ENCODE results near the gene CD4.

DNA sequence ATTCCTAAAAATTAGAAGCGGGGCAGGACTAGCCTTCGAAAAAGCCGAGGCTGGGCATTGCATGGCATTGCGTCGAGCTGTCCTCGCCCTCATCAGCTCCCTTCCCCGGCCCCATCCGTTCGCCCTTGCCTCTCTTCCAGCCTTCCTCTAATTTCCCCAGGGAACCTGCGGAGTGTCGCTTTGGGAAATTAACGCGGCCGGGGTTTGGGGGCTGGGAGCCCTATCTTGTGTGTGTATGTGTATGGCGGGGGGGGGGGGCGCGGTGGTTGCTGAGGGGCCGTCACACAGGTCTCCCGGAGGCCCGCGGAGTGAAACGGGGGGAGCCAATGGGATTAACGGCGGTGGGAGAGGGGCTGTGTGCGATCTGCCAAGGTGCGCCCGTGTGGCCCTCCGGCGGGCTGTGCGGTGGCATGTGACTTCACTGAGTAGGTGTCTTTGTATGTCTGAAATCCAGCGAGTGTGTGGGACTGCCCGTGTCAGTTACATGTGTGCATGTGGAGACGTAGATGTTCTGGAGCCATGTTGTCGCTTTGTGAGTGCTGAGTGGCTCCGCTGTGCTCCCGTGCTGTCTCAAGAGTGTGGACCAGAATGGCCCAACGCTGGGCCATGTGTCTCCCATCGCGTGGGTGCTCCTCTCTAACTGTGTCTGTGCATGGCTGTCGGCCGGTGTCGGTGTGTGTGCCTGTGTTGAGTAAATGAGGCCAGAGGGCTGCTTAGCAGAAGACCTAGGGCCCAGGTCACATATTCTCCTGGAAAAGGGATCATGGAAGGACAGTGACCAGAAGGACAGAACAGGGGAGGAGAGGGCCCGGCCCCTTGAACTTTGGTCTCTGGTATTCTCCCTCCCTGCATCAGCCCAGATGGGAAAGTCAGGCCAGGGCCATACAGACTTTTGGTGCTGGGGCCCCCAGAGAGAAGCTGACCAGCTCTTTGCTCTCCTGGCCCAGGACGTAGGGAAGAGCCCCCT lies 21.7 kb upstream of the CD4 start:
- TF ChIP-seq POLR2A (IDR thresholded peaks at IDR 0.05; ENCODE audit: borderline replicate concordance, extremely low read depth, insufficient read depth, insufficient read length) (no peak), CTCF (IDR thresholded peaks at IDR 0.05 in 2 of 3, conservative IDR thresholded peaks at IDR 0.05 in 1 of 3; ENCODE audit: borderline replicate concordance in 1 of 3, insufficient read depth in 1 of 3, low read depth in 2 of 3, low read length in 2 of 3) (no peak), YY1 (IDR thresholded peaks at IDR 0.05; ENCODE audit: extremely low read depth, insufficient replicate concordance, low read depth, low read length) (no peak), POLR2AphosphoS5 (IDR thresholded peaks at IDR 0.05; ENCODE audit: low read depth, low read length) (no peak)
- TF ChIP-seq, protein P1, sequence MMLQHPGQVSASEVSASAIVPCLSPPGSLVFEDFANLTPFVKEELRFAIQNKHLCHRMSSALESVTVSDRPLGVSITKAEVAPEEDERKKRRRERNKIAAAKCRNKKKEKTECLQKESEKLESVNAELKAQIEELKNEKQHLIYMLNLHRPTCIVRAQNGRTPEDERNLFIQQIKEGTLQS (IDR thresholded peaks at IDR 0.05): no peak
